Psoas muscle (tissue), 8 donors: ENCODE measurements around the gene PCBP3. TPM values are rescaled to one million over a fixed set of nuclear protein-coding genes. Genes with fewer than 3 reads are reported as not detected.

ENCODE experiments used
- ATAC-seq, 4 donors: fragments of 200-7000 bp; cut with Tn5 transposase; one replicate each; pipeline ENCODE4 v1.9.1; 2020; ENCODE audit warnings: moderate library complexity in 3 of 4, mild to moderate bottlenecking in 2 of 4
- DNase-seq, 2 donors: peaks; one replicate each; pipeline ENCODE4 v3.0.0-alpha.2; 2020
- H3K27ac ChIP-seq: fragments of 200-600 bp; one replicate; pipeline ENCODE4 v1.8.0; 2022
- H3K27me3 ChIP-seq, 3 donors: fragments of 200-600 bp in 1 of 3; one replicate each; pipeline versions ENCODE4 v1.6.1 to v1.8.0; 2013 to 2022; ENCODE audit warnings: low read length in 2 of 3, mild to moderate bottlenecking in 2 of 3, moderate library complexity in 1 of 3; ENCODE audit not compliant: insufficient read depth in 3 of 3
- H3K36me3 ChIP-seq, 2 donors: fragments of 200-600 bp in 1 of 2; one replicate each; pipeline versions ENCODE4 v1.6.1 to v1.8.0; 2013 to 2022; ENCODE audit warnings: low read depth in 1 of 2, mild to moderate bottlenecking in 1 of 2, moderate library complexity in 1 of 2; ENCODE audit not compliant: insufficient read depth in 1 of 2
- H3K4me1 ChIP-seq: fragments of 200-600 bp; one replicate; pipeline ENCODE4 v1.8.0; 2022
- H3K4me3 ChIP-seq: fragments of 200-600 bp; one replicate; pipeline ENCODE4 v1.8.0; 2022; ENCODE audit warnings: mild to moderate bottlenecking
- H3K9me3 ChIP-seq: fragments of 200-600 bp; one replicate; pipeline ENCODE4 v1.8.0; 2022
- CTCF ChIP-seq: fragments of 200-600 bp; IDR thresholded peaks from one replicate; pipeline ENCODE4 v1.8.0; 2022; ENCODE audit warnings: antibody characterized with exemption
- WGBS, 3 donors: extraction: QIAGEN DNeasy Blood & Tissue Kit; methylation state at CpG; one replicate each; pipeline versions ENCODE4 v1.1.6 to v1.1.7; 2013; 5-methylcytosine and 5-hydroxymethylcytosine counted together
- intact Hi-C, 2 donors: fragments of 100-400 bp; cut with DNase I; formaldehyde crosslinking; loops; one replicate each; pipeline versions ENCODE4 v1.11.0 to v1.14.2; 2022
- polyA plus RNA-seq, 3 donors: library from polyadenylated mRNA; stranded (reverse); fragments of 200-250 nt; gene quantifications; one replicate each; pipeline ENCODE4 v1.2.3, GENCODE V29; 2013
- total RNA-seq, 4 donors: library from RNA; stranded (reverse); fragmentation: NEBNext Ultra II Directional in 2 of 4; extraction: Animal tissue kit (Norgen Biotek cat#: 25700) in 2 of 4; gene quantifications; one replicate each; pipeline versions ENCODE4 v1.2.1 to v1.2.4, GENCODE V29; 2021 to 2023
- donor health status: healthy with polysubstance abuse.
- donor health status: DM: no; HTN: no; CAD: no; lungs with moderate emphysema.
- donor health status: Bipolar disorder and iron deficiency.
- donor health status: healthy.
- donor health status: DM: yes; HTN: yes; CAD: no.
- donor health status: DM: no; HTN: no; CAD: no.
- donor health status: DM: no; HTN: no; CAD: no.
- donor health status: DM: yes; HTN: yes; CAD: no.

Gene PCBP3
- total and polyA plus RNA-seq, 7 donors, result 0.10 to 0.91 (median 0.33) TPM; not detected in 1

GRCh38 chr21:45901061-45901690 lies 257.7 kb downstream of the PCBP3 start:
- 75 to 85% (median 81%) methylated on average over 15 of the region's 15 CpGs for WGBS, 3 donors
- no peak for TF ChIP-seq CTCF
- no peak overlapping the region for H3K4me3 ChIP-seq

GRCh38 chr21:45902292-45902995 lies 258.9 kb downstream of the PCBP3 start:
- H3K27ac ChIP-seq, result no peak overlapping the region
- no peak for TF ChIP-seq CTCF
- DNase-seq (no peak), ATAC-seq (no peak)
- no peak overlapping the region for H3K4me3 ChIP-seq
- no peaks in the 10 kb centered on the region for H3K4me1 ChIP-seq
- H3K9me3 ChIP-seq, result no peaks in the 10 kb centered on the region
- intact Hi-C loops, result no loop called here
- WGBS, 3 donors, result 87 to 95% (median 93%) methylated on average over 19 of the region's 19 CpGs
- peaks cover 0 to 13% (median 0%) of the 10 kb centered on the region in 3 donors for H3K27me3 ChIP-seq
- no peaks in the 10 kb centered on the region for H3K36me3 ChIP-seq

More at GRCh38 chr21:45901061-45901690, 257.7 kb downstream of the PCBP3 start:
- Histone ChIP-seq H3K36me3 (no peaks in the 10 kb centered on the region), H3K9me3 (no peaks in the 10 kb centered on the region), H3K27me3 (peaks cover 0 to 13% (median 0%) of the 10 kb centered on the region in 3 donors), H3K4me1 (no peaks in the 10 kb centered on the region), H3K27ac (no peak overlapping the region)
- intact Hi-C loops, result no loop called here
- no peak for DNase-seq
- no peak for ATAC-seq

GRCh38 chr21:45905196-45905595 lies 261.7 kb downstream of the PCBP3 start:
- no peak overlapping the region for H3K27ac ChIP-seq
- TF ChIP-seq CTCF, result no peak
- H3K27me3 ChIP-seq, result peaks cover 0 to 8% (median 0%) of the 10 kb centered on the region in 3 donors
- H3K9me3 ChIP-seq, result no peaks in the 10 kb centered on the region
- no peaks in the 10 kb centered on the region for H3K36me3 ChIP-seq
- DNase-seq, result peak in 1 of 2 donors; percentile 29
- no peak overlapping the region for H3K4me3 ChIP-seq
- H3K4me1 ChIP-seq, result no peaks in the 10 kb centered on the region
- ATAC-seq, result no peak
- intact Hi-C loops, result no loop called here
- WGBS, 3 donors, result 73 to 81% (median 75%) methylated on average over 12 of the region's 12 CpGs

GRCh38 chr21:45906196-45906805 lies 262.8 kb downstream of the PCBP3 start:
- ATAC-seq (no peak), DNase-seq (peak in 1 of 2 donors; percentile 23)
- TF ChIP-seq CTCF, result no peak
- Histone ChIP-seq H3K36me3 (no peaks in the 10 kb centered on the region), H3K9me3 (no peaks in the 10 kb centered on the region), H3K27ac (no peak overlapping the region), H3K4me3 (no peak overlapping the region), H3K4me1 (no peaks in the 10 kb centered on the region), H3K27me3 (peaks cover 0 to 3% (median 2%) of the 10 kb centered on the region in 3 donors)
- intact Hi-C loops, result no loop called here
- WGBS, 3 donors, result 93% methylated on average over 19 of the region's 19 CpGs
